IMR-90 (cell line): ENCODE results near the gene RHBDL1. TPM values are rescaled to one million over a fixed set of nuclear protein-coding genes. Genes with fewer than 3 reads are reported as not detected.

Experiments
- ATAC-seq: fragments of 200-7000 bp; cut with Tn5 transposase; 2 replicates; pipeline ENCODE4 v1.9.1; 2020; ENCODE audit warnings: low read depth, mild to moderate bottlenecking, moderate library complexity
- BruUV-seq: library from RNA; stranded (reverse); fragments of 400-500 nt; replicated peaks from 2 replicates; lab custom pipeline; 2021; lab: Mats Ljungman, UMichigan
- CTCF ChIA-PET: fragments of 300-600 bp; formaldehyde crosslinking; extraction: SDS; loops from one replicate; lab custom pipeline; 2021; ENCODE audit warnings: antibody characterized with exemption; lab: Yijun Ruan, JAX
- POLR2A ChIA-PET: fragments of 300-600 bp; sonication (Branson Sonifier 250); formaldehyde crosslinking; loops from one replicate; lab custom pipeline; 2022; ENCODE audit warnings: antibody characterized with exemption; ENCODE audit not compliant: unreplicated experiment; lab: Charles Lee
- DNase-seq: peaks from one replicate; pipeline ENCODE4 v3.0.0; 2013
- H2AFZ ChIP-seq: replicated peaks from 2 replicates; pipeline ENCODE3; 2013; ENCODE audit warnings: low read length, mild to moderate bottlenecking; ENCODE audit not compliant: poor library complexity
- H2AK5ac ChIP-seq: 2 replicates; pipeline ENCODE4 v1.6.1; 2013; ENCODE audit warnings: low read depth, low read length, inconsistent platforms
- H2AK9ac ChIP-seq: replicated peaks from 2 replicates; pipeline ENCODE3; 2013; ENCODE audit warnings: mild to moderate bottlenecking, low read depth, low read length, moderate library complexity; ENCODE audit not compliant: poor library complexity
- H2BK120ac ChIP-seq: 2 replicates; pipeline ENCODE4 v1.6.1; 2013; ENCODE audit warnings: low read depth, low read length, inconsistent platforms
- H2BK15ac ChIP-seq: 3 replicates; pipeline ENCODE4 v1.6.1; 2013; ENCODE audit warnings: low read depth, low read length, inconsistent platforms
- H2BK20ac ChIP-seq: 2 replicates; pipeline ENCODE4 v1.6.1; 2013; ENCODE audit warnings: low read depth, mild to moderate bottlenecking, inconsistent platforms, low read length, moderate library complexity
- H2BK5ac ChIP-seq: 2 replicates; pipeline ENCODE4 v1.6.1; 2013; ENCODE audit warnings: mild to moderate bottlenecking, low read depth, low read length, inconsistent platforms; ENCODE audit not compliant: poor library complexity, severe bottlenecking
- H3K14ac ChIP-seq: replicated peaks from 2 replicates; pipeline ENCODE4 v1.6.1; 2013; ENCODE audit warnings: low read depth, low read length, inconsistent platforms
- H3K18ac ChIP-seq: 2 replicates; pipeline ENCODE4 v1.6.1; 2013; ENCODE audit warnings: low read depth, low read length, control low read depth
- H3K23ac ChIP-seq: 2 replicates; pipeline ENCODE4 v1.6.1; 2013; ENCODE audit warnings: low read depth, low read length, inconsistent platforms
- H3K27ac ChIP-seq: 2 replicates; pipeline ENCODE4 v1.5.1; 2013; ENCODE audit warnings: mild to moderate bottlenecking, control low read depth, low read length; ENCODE audit not compliant: insufficient read depth
- H3K27me3 ChIP-seq: 2 replicates; pipeline ENCODE4 v1.6.1; 2013; ENCODE audit warnings: low read length; ENCODE audit not compliant: control insufficient read depth, insufficient read depth
- H3K36me3 ChIP-seq: 2 replicates; pipeline ENCODE4 v1.6.1; 2013; ENCODE audit warnings: low read length, mixed read lengths; ENCODE audit not compliant: control insufficient read depth, insufficient read depth
- H3K4ac ChIP-seq: 2 replicates; pipeline ENCODE4 v1.6.1; 2013; ENCODE audit warnings: low read depth, low read length, inconsistent platforms
- H3K4me1 ChIP-seq: 2 replicates; pipeline ENCODE4 v1.6.1; 2013; ENCODE audit warnings: low read length, mixed read lengths; ENCODE audit not compliant: control insufficient read depth, insufficient read depth
- H3K4me2 ChIP-seq: 2 replicates; pipeline ENCODE4 v1.6.1; 2013; ENCODE audit warnings: low read depth, mild to moderate bottlenecking, control low read depth, low read length, moderate library complexity
- H3K4me3 ChIP-seq: 2 replicates; pipeline ENCODE4 v1.5.1; 2013; ENCODE audit warnings: low read depth, mild to moderate bottlenecking, control low read depth, low read length, moderate library complexity; ENCODE audit not compliant: insufficient read depth
- H3K56ac ChIP-seq: 2 replicates; pipeline ENCODE4 v1.6.1; 2013; ENCODE audit warnings: low read length, inconsistent platforms; ENCODE audit not compliant: insufficient read depth; ENCODE audit errors: extremely low read depth
- H3K79me1 ChIP-seq, 2 experiments: 2 replicates each; pipeline ENCODE4 v1.6.1; 2013; ENCODE audit warnings: low read length in 2 of 2, inconsistent platforms in 1 of 2, low read depth in 1 of 2
- H3K9ac ChIP-seq: 2 replicates; pipeline ENCODE4 v1.6.1; 2013; ENCODE audit warnings: low read depth, low read length, control low read depth
- H3K9me1 ChIP-seq: 2 replicates; pipeline ENCODE4 v1.6.1; 2013; ENCODE audit warnings: low read length, inconsistent platforms; ENCODE audit not compliant: insufficient read depth
- H3K9me3 ChIP-seq: 2 replicates; pipeline ENCODE4 v1.6.1; 2013; ENCODE audit warnings: low read length; ENCODE audit not compliant: control insufficient read depth, insufficient read depth
- H4K20me1 ChIP-seq: 2 replicates; pipeline ENCODE4 v1.6.1; 2013; ENCODE audit warnings: low read length, inconsistent platforms; ENCODE audit not compliant: insufficient read depth
- H4K5ac ChIP-seq: 2 replicates; pipeline ENCODE4 v1.6.1; 2013; ENCODE audit warnings: mild to moderate bottlenecking, low read depth, low read length, control low read depth
- H4K8ac ChIP-seq, 2 experiments: 2 replicates each; pipeline ENCODE4 v1.6.1; 2013; ENCODE audit warnings: low read depth in 2 of 2, low read length in 2 of 2, control low read depth in 1 of 2, inconsistent platforms in 1 of 2
- H4K91ac ChIP-seq: 2 replicates; pipeline ENCODE4 v1.6.1; 2013; ENCODE audit warnings: low read depth, low read length, inconsistent platforms; ENCODE audit not compliant: insufficient read depth
- CHD1 ChIP-seq: IDR thresholded peaks from 2 replicates; pipeline ENCODE4 v1.6.1; 2012; ENCODE audit warnings: low read depth, low read length, improper control_type of control experiment
- CTCF ChIP-seq: conservative IDR thresholded peaks from 2 replicates; pipeline ENCODE4 v1.5.1; 2012; ENCODE audit warnings: mild to moderate bottlenecking, low read depth, low read length, improper control_type of control experiment
- ELK1 ChIP-seq: fragments of 150-350 bp; IDR thresholded peaks from 2 replicates; pipeline ENCODE4 v1.6.1; 2016; ENCODE audit warnings: low read depth, mild to moderate bottlenecking, low read length, moderate library complexity, borderline replicate concordance
- FOS ChIP-seq: fragments of 150-350 bp; IDR thresholded peaks from 2 replicates; pipeline ENCODE4 v1.6.1; 2016; ENCODE audit warnings: low read depth, low read length
- MAFK ChIP-seq: IDR thresholded peaks from 2 replicates; pipeline ENCODE4 v1.6.1; 2012; ENCODE audit warnings: low read depth, low read length, improper control_type of control experiment
- MAZ ChIP-seq: IDR thresholded peaks from 2 replicates; pipeline ENCODE4 v1.6.1; 2012; ENCODE audit warnings: low read depth, mild to moderate bottlenecking, low read length, improper control_type of control experiment, moderate library complexity, borderline replicate concordance
- MXI1 ChIP-seq: IDR thresholded peaks from 2 replicates; pipeline ENCODE4 v1.6.1; 2012; ENCODE audit warnings: low read depth, mild to moderate bottlenecking, low read length, moderate library complexity, borderline replicate concordance
- NFE2L2 ChIP-seq: fragments of 150-350 bp; IDR thresholded peaks from 2 replicates; pipeline ENCODE4 v1.6.1; 2016; ENCODE audit warnings: low read depth, mild to moderate bottlenecking, low read length
- POLR2A ChIP-seq: IDR thresholded peaks from 2 replicates; pipeline ENCODE4 v1.6.1; 2012; ENCODE audit warnings: mild to moderate bottlenecking, low read depth, low read length
- RAD21 ChIP-seq: IDR thresholded peaks from 2 replicates; pipeline ENCODE4 v1.6.1; 2012; ENCODE audit warnings: low read length, improper control_type of control experiment
- RCOR1 ChIP-seq: IDR thresholded peaks from 2 replicates; pipeline ENCODE4 v1.6.1; 2012; ENCODE audit warnings: mild to moderate bottlenecking, low read length, improper control_type of control experiment; ENCODE audit not compliant: insufficient replicate concordance
- RFX5 ChIP-seq: IDR thresholded peaks from 2 replicates; pipeline ENCODE4 v1.8.0; 2012; ENCODE audit warnings: low read depth, mild to moderate bottlenecking, low read length, moderate library complexity
- USF2 ChIP-seq: fragments of 150-350 bp; IDR thresholded peaks from 2 replicates; pipeline ENCODE4 v1.6.1; 2017; ENCODE audit warnings: mild to moderate bottlenecking, antibody characterized with exemption, low read length, low read depth
- WGBS, 2 experiments: methylation state at CpG; one replicate each; pipeline versions ENCODE4 v1.1.5 to v1.1.7; 2013; ENCODE audit warnings: missing lambda C conversion rate in 2 of 2; ENCODE audit not compliant: insufficient read length in 1 of 2; ENCODE audit errors: extremely low coverage in 2 of 2; 5-methylcytosine and 5-hydroxymethylcytosine counted together
- dilution Hi-C: fragments of 300-500 bp; cut with HindIII; formaldehyde crosslinking; loops from one replicate; pipeline ENCODE4 v1.14.3; 2018; ENCODE audit warnings: low sequenced_read_pairs; ENCODE audit not compliant: unreplicated experiment
- in situ Hi-C: fragments of 300-500 bp; cut with MboI; formaldehyde crosslinking; loops from 3 replicates; pipeline ENCODE4 v1.14.3; 2019; ENCODE audit warnings: low sequenced_read_pairs, inconsistent platforms, mixed read lengths
- intact Hi-C: fragments of 100-400 bp; cut with micrococcal nuclease; formaldehyde crosslinking; loops from 2 replicates; pipeline ENCODE4 v1.10.0; 2022
- polyA plus RNA-seq, 3 experiments: library from polyadenylated mRNA; depleted of rRNA; stranded (reverse); fragments of >200 nt; gene quantifications; 2 replicates each; pipeline ENCODE4 v1.2.3, GENCODE V29; 2012; ENCODE audit warnings: low replicate concordance in 1 of 3
- total RNA-seq: library from RNA; depleted of rRNA; stranded (reverse); fragments of >200 nt; gene quantifications from 2 replicates; pipeline ENCODE4 v1.2.3, GENCODE V29; 2012

The RHBDL1 gene
- total and polyA plus RNA-seq, 2 of the 4 experiments (the other 2 are of a cell fraction): 0.72 to 4.1 TPM

GRCh38 chr16:725463-726187 lies 50.2 kb downstream of the RHBDL1 start:
- no peak overlapping the region for H4K5ac ChIP-seq
- peaks cover 4% of the 10 kb centered on the region for H4K20me1 ChIP-seq
- in situ Hi-C loops (no loop called here), dilution Hi-C loops (no loop called here), intact Hi-C loops (loop anchor here (5.0 kb wide), 1 partner anchor 62 kb away; the partner anchor contains the start of genes CHTF18 and RPUSD1)
- H2BK15ac ChIP-seq: no peak overlapping the region
- H3K23ac ChIP-seq: no peak overlapping the region
- no peak overlapping the region for H4K8ac ChIP-seq
- TF ChIP-seq RFX5 (no peak), MAZ (no peak), CHD1 (no peak), MAFK (no peak), CTCF (no peak), MXI1 (no peak), USF2 (no peak), NFE2L2 (no peak), ELK1 (no peak), RCOR1 (no peak), POLR2A (no peak), FOS (no peak), RAD21 (no peak)
- POLR2A ChIA-PET: no interaction called here
- 86% methylated on average over 15 of the region's 23 CpGs; no CpG with 5 or more reads in 1 of the 2 experiments for WGBS, 2 experiments
- H2BK120ac ChIP-seq: no peak overlapping the region
- no peak overlapping the region for H4K91ac ChIP-seq
- H3K9ac ChIP-seq: no peak overlapping the region
- H3K4me1 ChIP-seq: peaks cover 12% of the 10 kb centered on the region
- H3K27ac ChIP-seq: no peak overlapping the region
- no peak overlapping the region for H2AFZ ChIP-seq
- no peak for ATAC-seq
- no TSS peak for BruUV-seq
- peak overlapping the region; percentile 93 for H2AK9ac ChIP-seq
- no peak overlapping the region for H2AK5ac ChIP-seq
- CTCF ChIA-PET: no interaction called here
- H3K36me3 ChIP-seq: peaks cover 3% of the 10 kb centered on the region; the same call in 1 of the 2 replicates
- no peak overlapping the region for H2BK20ac ChIP-seq
- no peak overlapping the region for H3K4me2 ChIP-seq
- peaks cover 0 to 5% of the 10 kb centered on the region in 2 experiments; a peak in 1 of 4 replicates for H3K79me1 ChIP-seq
- H3K4ac ChIP-seq: no peak overlapping the region
- no peak overlapping the region for H2BK5ac ChIP-seq
- no peak overlapping the region for H3K56ac ChIP-seq
- no peak overlapping the region for H3K14ac ChIP-seq
- no peak for DNase-seq
- H3K18ac ChIP-seq: no peak overlapping the region
- peaks cover 2% of the 10 kb centered on the region; the same call in 1 of the 2 replicates for H3K9me1 ChIP-seq
- H3K9me3 ChIP-seq: no peaks in the 10 kb centered on the region
- no peaks in the 10 kb centered on the region for H3K27me3 ChIP-seq
- H3K4me3 ChIP-seq: no peak overlapping the region
